ENCODE measurements around the gene OR10J4. TPM values are rescaled to one million over a fixed set of nuclear protein-coding genes. Genes with fewer than 3 reads are reported as not detected.

Gene OR10J4
- polyA plus RNA-seq, 1 of the 3 experiments (the other 2 are of a cell fraction): not detected

- POLR2A ChIA-PET: no interaction called here
- Histone ChIP-seq H3K27me3 (ENCODE audit: insufficient read depth) (no peaks in the 10 kb centered on the region), H3K27ac (ENCODE audit: low read depth in 2 of 2, low read length in 1 of 2) (no peak overlapping the region), H3F3A (replicated peaks; ENCODE audit: insufficient read depth) (no peaks in the 10 kb centered on the region), H3K4me2 (no peak overlapping the region), H3K36me3 (replicated peaks in 1 of 2; ENCODE audit: control insufficient read depth in 1 of 2, insufficient read depth in 2 of 2, low read length in 1 of 2) (no peaks in the 10 kb centered on the region), H3K4me1 (ENCODE audit: control insufficient read depth in 1 of 2, insufficient read depth in 2 of 2, low read depth in 1 of 2, low read length in 1 of 2) (no peaks in the 10 kb centered on the region), H2AFZ (ENCODE audit: low read depth) (no peak overlapping the region), H4K20me1 (ENCODE audit: insufficient read depth) (no peaks in the 10 kb centered on the region), H3K79me2 (ENCODE audit: insufficient read depth) (no peaks in the 10 kb centered on the region), H3K4me3 (ENCODE audit: low read depth in 2 of 2, low read length in 1 of 2) (no peak overlapping the region), H3K9me3 (no peaks in the 10 kb centered on the region), H3K9me2 (no peaks in the 10 kb centered on the region), H3K9ac (no peak overlapping the region)
- CTCF ChIA-PET: interaction anchor here (0.6 kb wide), 1 partner anchor 475 kb away, joined by 3 read pairs; no protein-coding TSS in a partner anchor
- no peak for TF ChIP-seq GABPA (IDR thresholded peaks at IDR 0.05; ENCODE audit: low read depth)
- TF ChIP-seq TCF12 (IDR thresholded peaks at IDR 0.05): no peak
- no peak for TF ChIP-seq REST (IDR thresholded peaks at IDR 0.05; ENCODE audit: low read depth, low read length)
- TF ChIP-seq CTCF (IDR thresholded peaks at IDR 0.05): no peak
- no peak for TF ChIP-seq FOXM1 (IDR thresholded peaks at IDR 0.05; ENCODE audit: low read depth)
- TF ChIP-seq FOSL2 (IDR thresholded peaks at IDR 0.05; ENCODE audit: borderline replicate concordance, low read depth): no peak
- no peak for TF ChIP-seq SIN3A (IDR thresholded peaks at IDR 0.05; ENCODE audit: borderline replicate concordance, low read depth, low read length)
- no peak for TF ChIP-seq RXRA (IDR thresholded peaks at IDR 0.05; ENCODE audit: borderline replicate concordance, low read depth)
- no peak for DNase-seq
- 4% methylated on average over 1 of the region's 1 CpG for WGBS (ENCODE audit: low lambda C conversion rate)
These were observed 42.9 kb downstream of the OR10J4 start for GRCh38 chr1:159474926-159475325.

Other genes with a start within 250 kb of the OR10J4 start
- 0.02 TPM in 1 of 2 replicates, not detected in the other for gene ACKR1, start 227.3 kb upstream of the OR10J4 start, polyA plus RNA-seq (2012; rRNA removed)
- not detected in 2 replicates for gene FCER1A, start 129.9 kb upstream of the OR10J4 start, polyA plus RNA-seq (2012; rRNA removed)
- gene OR10J1, start 7.5 kb downstream of the OR10J4 start, polyA plus RNA-seq (2012; rRNA removed): not detected in 2 replicates
- gene OR10J5, start 103.8 kb downstream of the OR10J4 start, polyA plus RNA-seq (2012; rRNA removed): not detected in 2 replicates
- gene APCS, start 155.6 kb downstream of the OR10J4 start, polyA plus RNA-seq (2012; rRNA removed): not detected in 2 replicates

All from SK-N-SH (cell line).